SKM-1 treated with dmso at 0.1 percent for 144 hours (cell line): ENCODE data around the gene CNTNAP2.
A peak's percentile ranks its signal among the peaks of the same experiment; 100 is the strongest.
"Not testable (repeated sequence)": the region's sequence is repeated elsewhere in the genome, so short reads cannot be mapped to it uniquely, and the experiment has no call there.

Experiments used
- DNase-seq: peaks from one replicate; lab custom pipeline; 2025; ENCODE audit not compliant: unreplicated experiment; lab: John Stamatoyannopoulos, UW

The CNTNAP2 gene

DNA sequence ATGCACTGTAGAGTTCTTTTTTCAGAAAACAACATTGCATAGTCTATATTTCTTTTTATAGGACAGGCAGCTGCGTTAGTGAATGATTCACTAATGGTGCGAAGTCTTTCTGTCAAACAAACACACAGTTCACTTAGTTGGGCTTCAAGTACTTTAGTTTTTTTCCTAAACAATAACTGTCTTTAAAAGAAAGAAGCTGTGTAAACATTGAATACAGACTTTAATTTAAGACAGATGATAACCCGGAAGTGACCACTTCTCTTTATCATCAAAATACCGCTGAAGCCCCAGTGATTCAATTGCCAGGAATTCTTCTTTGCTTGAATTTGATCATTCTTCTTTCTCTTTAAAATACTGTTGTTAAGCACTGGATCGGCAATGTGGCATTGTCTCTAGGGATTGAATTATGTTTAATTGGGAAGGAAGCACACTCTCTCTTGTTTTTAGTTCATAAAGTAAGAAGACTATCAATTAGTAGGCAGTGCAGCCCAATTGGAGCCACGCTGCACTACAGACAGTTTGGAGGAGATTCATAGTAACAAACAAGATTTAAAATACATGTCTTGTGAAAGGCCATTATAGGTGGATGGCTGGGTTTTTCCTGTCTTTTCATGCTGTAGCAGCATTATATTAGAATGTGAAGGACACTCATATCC, 30.4 kb downstream of the CNTNAP2 start:
- DNase-seq: no peak

DNA sequence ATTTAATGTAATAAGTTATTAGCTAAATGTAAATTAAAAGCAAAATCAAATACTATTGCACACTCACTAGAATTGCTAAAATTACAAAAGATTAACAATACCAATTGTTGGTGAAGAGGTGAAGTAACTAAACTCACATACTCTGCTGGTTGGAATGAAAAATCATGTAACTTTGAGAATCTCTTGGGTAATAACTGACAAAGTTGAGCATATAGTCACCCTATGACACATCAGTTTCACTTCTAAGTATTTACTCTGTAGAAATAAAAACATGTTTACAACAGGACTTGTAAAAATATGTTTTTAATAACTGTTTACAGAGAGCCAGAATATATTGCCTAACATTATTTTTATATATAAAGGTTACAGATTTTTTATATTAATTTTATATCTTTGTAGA, 33.6 kb downstream of the CNTNAP2 start:
- DNase-seq: no peak

DNA sequence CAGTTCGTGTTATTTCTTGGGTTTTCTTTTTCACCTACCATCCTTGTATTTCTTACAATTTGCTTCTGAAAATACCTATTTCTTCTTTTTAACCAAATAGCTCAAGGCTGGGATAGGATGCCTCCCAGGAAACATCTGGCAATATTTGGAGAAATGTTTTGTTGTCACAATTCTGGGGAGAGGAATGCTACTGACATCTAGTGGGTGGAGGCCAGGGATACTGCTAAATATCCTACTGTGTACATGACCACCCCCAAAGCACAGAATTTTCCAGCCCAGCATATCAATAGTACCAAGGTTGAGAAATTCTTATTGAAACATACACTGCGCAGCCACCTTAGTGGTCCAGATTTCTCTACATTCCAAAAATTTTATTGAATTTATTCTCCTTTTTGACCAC, 55.5 kb downstream of the CNTNAP2 start:
- no peak for DNase-seq

DNA sequence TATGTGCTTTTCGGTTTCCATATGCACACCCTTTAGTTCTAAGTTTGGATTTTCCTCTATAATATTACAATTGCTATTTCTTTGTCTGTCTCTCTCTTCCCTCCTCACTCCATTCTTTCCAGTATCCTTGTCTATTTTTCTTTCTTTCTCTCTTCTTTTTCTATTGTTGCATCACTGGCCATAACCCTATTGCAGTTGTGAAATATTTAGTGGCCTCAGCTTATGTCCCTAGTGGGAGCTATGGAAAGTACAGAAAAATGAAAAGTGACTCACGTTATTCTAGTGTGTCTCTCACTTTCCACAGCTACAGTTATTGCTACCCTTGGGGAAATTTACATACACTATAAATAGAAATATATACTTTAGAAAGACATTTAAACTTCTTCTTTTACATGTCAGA, 59.1 kb downstream of the CNTNAP2 start:
- peak; percentile 5 for DNase-seq

DNA sequence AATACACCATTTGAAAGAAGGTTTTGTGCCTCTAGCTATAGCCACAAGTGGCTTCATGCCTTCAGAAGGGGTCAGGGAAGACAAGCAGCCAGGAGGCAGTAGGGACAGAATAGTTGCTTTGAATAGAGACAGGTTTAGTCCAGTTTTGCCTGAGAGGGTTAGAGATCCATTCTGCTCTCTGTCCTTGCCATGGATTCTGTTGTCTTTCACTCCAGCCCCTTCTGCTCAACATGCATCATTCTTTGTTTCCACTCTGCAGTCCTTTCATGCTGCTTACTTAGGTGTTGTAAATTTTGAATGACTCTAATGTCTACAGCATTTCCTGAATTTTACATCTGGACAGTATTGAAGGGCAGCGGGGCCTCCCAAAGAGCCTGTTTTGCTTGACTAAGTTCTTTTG, 60.3 kb downstream of the CNTNAP2 start:
- DNase-seq: no peak

DNA sequence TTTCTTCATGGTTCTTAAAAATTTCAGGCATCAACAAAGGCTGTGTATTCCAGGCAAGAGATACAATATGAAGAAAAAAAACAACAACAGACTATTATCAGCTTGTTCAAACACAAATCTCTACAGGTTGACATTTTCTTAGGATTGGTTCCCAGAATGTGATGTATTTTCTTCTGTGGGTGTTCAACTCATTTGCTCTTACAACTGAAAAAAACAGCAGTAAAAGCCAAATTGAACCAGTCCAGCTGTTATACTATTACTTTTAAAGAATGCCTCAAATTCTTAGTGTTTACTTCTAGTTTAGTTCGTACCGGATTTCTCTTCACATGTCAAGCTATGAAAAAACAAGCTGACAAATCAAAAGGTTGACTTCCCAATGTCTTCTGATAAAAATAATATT, 60.7 kb downstream of the CNTNAP2 start:
- DNase-seq: no peak

DNA sequence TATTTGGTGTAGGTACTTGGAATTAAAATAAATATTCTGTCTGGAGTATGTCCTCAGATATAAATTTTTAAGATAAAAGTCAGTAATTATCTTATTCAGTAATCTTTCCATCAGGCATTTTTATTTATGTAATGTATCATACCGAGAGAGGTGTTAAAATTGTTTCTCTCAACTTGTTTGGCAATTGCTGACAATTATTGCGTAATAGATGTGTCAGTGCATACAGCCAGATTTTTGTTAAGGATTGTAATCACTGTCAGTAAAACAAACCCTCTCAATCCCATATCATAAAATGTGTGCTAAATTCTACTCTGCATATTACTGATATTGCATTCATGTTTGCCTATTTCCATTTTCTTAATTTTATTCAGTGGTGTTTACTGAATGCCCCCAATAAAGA, 69.2 kb downstream of the CNTNAP2 start:
- peak; percentile 3 for DNase-seq

DNA sequence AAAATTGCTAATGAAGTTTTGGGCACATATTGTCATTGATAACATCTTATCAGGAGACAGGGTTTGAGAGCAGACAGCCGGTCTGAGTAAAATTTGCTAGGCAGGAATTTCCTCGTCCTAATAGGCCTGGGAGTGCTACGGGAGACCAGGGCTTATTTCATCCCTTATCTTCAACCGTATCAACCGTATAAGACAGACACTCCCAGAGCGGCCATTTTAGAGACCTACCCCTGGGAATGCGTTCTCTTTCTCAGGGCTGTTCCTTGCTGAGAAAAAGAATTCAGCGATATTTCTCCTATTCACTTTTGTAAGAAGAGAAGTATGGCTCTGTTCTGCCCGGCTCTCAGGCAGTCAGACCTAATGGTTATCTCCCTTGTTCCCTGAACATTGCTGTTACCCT, 74.8 kb downstream of the CNTNAP2 start:
- not testable (repeated sequence) for DNase-seq

DNA sequence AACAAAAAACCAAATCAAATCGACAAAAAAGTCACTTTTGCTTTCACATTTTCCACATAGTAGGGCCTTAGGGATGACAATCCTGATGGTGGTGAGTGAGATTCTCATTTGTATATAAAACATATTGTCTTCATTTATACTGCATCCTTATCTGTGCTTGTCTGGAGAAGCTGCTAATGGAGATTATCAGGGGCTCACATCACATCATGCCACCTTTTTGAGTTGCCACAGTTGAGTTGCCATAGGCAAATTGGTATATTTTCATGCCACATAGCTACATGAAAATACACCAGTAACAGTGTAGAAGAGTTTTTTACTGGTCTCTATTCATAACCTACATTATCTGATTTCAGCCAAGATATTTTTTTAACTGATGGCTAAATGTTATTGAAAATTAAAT, 85.3 kb downstream of the CNTNAP2 start:
- DNase-seq: no peak

DNA sequence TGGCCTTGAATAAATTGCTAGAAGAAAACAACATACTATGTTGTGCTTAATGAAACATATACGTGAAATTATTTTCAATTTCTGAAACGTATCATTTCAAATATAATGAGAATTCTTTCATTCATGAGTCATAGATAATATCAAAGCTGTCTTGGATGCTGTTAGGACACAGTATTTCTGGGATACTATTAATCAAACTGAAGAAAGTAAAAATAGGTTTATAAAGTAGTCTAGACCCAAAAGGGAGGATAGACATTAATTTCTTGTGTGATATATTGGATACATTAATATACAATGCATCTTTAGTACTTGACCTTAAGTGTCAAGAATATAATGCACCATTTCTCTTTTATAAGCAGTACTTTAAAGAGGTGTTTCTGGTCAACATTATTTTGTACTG, 89.7 kb downstream of the CNTNAP2 start:
- DNase-seq: no peak

DNA sequence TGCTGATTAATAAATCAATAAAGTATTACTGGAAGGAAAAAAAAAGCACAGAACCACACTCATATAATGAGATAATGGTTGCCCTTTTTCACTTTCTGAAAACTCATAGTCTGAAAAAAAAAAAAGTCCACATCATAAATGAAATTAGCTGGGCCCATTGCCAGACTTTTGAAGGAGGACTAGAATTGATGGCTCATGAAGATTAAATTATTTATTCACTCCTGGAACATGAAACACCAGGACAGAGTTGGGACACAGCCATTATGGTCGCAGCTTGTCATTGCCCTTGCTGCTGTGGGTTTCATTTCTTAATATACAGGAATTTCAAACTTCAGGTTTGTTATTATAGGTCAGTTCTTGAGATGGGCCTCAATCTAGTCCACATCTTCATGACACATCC, 91.9 kb downstream of the CNTNAP2 start:
- DNase-seq: no peak

DNA sequence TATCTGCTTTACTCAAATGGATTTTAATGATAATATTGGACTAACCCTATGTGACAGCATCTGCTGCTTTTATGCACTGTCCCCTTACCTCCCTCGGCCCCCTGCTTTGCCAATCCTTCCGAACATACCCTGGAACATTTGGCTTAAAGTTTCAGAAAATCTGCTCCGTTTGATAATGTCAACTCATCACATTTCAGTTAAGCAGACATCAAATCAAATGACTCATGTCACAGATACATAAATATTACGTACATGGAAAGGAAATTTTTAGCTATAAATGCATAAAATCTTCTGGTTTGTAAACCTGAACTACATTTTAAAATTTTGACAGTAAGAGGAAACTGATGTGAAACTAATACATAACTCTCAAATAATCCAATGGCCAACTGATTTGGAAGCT, 98.2 kb downstream of the CNTNAP2 start:
- DNase-seq: no peak

DNA sequence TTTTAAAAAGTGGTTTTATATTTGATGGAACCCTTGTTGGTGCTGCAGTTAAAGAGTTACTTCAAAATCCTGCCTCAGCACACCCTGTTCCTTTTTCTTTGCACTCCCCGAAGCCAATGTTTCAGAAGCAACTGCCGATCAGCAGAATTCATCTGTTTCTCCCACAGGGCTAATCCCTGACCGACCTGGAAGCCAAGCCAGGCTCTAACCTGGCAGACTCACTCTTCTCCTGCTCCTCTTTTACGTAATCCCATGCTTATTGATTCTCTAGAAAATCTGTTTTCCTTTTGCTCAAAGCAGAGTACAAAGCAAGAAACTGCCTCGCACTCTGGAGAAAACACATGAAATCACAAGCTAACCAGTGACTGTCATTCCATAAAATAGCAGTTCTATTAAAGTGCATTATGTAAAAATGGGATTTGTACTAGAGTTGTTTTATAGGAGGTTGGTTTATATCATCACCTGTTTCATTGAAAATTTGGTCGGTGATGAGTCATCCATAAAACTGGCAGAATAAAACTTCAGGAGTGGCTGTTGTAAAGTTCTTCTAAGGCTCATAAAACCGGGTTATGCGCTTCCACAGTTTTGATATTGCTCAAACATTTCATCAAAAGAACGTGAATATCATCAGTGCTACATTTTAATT, 99.9 kb downstream of the CNTNAP2 start:
- DNase-seq: no peak

DNA sequence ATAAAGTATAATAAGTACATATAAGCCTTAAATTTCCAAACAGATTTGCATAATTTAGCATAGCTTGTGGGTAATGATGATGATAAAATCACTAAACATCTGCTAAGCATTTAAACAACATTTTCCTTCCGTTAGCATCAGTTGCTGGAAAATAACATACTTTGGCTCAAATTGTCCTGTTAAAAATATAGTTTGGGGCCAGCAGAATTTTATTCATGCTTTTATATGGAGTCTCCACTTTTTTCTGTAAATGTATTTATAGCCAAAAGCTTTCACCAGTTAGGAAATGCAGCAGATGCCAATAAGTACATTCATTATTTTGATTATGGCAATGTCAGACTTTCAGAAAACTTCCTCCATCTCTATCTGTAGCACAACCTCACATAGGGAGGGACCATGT, 107.2 kb downstream of the CNTNAP2 start:
- no peak for DNase-seq

DNA sequence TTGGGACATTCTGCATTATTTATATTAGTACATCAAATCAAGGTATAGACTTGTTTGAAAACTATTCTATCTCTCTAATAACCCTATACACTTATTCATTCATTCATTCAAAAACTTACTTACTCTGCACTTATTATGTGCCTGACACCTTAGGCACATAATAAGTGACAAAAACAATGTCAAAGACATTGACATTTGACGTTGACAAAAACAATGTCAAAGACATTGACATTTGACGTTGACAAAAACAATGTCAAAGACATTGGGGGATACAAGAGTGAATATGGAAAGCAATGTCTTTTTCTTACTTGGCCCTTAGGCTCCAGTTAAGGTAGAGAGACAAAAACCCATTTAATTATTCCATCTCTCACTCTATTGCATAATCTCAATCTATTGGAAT, 116.0 kb downstream of the CNTNAP2 start:
- no peak for DNase-seq

DNA sequence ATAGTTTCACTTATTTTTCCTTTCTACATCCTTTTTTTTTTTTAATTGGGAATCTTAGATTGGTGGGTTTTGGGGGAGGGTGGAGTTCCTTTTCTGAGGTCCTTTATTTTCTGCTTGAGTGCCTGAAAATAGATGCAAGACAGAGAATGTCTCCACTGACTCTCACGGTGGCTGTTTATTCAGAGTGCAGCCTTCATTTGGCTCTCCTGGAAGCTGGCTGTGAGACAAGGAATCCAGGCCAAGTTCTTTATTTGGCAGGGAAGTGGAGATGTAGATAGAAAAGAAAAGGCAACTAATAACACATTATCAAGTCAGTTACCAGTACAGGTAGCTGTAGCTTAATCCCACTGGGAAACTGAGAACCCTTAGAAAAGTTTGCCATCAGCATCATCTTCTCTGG, 118.6 kb downstream of the CNTNAP2 start:
- no peak for DNase-seq

DNA sequence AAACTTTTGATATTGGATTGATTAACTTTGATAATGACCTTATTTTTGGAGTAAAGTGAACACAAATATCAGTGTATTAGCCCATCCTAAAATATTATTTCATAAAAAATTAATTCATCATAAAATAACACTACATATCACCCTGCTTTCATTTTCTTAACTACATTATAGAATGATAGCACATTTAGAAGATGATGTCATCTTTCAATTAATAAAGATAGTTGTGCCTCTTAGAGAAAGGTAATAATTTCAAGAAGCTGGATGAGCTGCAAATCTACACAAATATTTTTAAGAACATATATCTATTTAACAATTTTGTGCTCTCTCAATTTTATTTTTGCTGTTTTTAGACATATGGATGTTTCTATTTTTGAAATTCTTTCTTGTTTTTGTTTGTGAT, 126.1 kb downstream of the CNTNAP2 start:
- no peak for DNase-seq

DNA sequence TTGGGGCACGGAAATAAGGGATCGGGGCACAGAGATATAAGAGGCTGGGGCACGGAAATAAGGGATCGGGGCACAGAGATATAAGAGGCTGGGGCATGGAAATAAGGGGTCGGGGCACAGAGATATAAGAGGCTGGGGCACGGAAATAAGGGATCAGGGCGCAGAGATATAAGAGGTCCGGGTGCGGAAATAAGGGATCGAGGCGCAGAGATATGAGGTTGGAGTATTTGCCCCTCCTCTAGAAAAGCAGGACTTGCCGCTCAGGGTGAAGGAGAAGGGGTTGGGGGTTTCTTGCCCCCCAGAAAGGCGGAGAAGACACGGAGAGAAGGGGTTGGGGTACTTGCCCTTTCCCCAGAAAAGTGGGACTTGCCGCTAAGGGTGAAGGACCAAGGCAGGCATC, 131.4 kb downstream of the CNTNAP2 start:
- not testable (repeated sequence) for DNase-seq

DNA sequence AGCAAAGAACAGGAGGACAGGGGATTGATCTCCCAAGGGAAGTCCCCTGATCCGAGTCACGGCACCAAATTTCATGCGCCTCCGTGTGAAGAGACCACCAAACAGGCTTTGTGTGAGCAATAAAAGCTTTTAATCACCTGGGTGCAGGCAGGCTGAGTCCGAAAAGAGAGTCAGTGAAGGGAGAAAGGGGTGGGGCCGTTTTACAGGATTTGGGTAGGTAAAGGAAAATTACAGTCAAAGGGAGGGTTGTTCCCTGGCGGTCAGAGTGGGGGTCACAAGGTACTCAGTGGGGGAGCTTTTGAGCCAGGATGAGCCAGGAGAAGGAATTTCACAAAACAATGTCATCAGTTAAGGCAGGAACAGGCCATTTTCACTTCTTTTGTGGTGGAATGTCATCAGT, 132.1 kb downstream of the CNTNAP2 start:
- not testable (repeated sequence) for DNase-seq

DNA sequence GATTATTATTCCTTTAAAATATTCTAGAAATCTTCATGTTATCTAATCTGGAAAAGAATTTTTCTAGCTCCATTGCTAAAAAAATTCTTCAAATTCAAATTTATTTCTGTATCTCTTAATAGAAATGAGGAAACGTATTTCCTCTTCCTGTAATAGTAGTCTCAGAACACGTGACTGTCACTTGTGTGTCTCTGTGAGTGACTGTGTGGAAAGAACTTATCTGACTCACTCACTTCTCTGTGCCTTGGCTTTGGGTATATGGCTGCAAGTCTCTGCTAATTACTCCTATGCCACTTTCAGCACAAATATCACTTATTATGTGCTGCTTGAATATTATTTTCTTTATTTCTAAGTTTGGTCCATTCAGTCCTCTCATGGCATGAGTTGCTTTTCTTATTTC, 132.7 kb downstream of the CNTNAP2 start:
- DNase-seq: no peak

DNA sequence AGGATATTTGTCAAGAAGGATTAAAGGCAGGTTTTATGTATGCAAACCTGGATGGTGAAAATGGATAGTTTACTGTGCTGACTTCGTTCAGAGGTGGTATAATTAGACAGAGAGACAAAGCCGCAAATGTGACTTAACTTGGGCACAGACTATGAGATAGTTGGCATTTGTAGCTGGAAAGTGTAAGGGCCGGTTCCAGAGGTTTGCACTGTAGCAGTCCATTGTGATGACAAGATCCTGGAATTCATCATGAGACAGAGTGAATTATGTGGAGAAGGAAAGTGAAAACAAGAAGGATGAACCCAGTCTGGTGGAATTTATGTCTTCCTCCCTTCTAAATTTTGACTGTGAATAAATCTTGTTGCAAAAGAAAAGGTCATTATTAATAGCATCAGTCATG, 139.0 kb downstream of the CNTNAP2 start:
- no peak for DNase-seq

DNA sequence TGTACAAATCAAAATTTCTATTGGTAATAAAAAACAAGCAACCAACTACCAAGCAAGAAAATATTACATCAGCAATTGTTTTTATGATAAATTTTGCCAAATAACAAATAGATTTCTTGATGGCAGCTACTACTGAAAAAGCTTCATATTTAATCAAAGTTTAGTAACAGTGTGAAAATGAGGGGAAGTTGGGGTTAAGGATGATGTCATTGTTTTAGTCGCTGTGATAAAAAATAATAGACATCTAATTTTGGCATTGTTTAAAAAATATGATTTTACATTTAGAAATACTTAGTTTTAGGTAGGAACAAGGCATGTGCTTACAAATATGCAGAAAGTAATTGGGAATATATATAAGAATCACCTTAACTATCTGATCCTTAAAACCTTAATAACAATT, 145.9 kb downstream of the CNTNAP2 start:
- DNase-seq: no peak

DNA sequence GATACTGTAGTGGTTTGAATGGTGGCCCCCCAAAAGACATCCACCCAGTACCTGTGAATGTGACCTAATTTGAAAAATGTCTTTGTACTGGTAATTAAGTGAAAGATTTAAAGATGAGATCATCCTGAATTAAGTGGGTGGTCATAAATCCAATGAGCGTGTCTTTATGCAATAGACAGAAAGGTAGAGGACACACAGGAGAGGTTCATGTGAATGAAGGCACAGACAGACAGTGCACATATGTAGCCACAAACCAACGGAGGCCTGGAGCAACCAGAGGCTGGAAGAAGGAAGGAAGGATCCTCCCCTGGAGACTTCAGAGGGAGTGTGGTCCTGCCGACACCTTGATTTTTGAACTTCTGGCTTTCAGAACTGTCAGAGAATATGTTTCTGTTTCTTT, 160.3 kb downstream of the CNTNAP2 start:
- no peak for DNase-seq
